HG03575 (cell line): ENCODE data around the gene TRIM73.
"Not testable (repeated sequence)": the region's sequence is repeated elsewhere in the genome, so short reads cannot be mapped to it uniquely, and the experiment has no call there.

Source experiments
- ATAC-seq: cut with Tn5 transposase; IDR thresholded peaks from one replicate; pipeline ENCODE4 v1.9.1; 2021; ENCODE audit not compliant: unreplicated experiment, insufficient number of reproducible peaks, low FRiP score; ENCODE audit errors: extremely low read depth

The TRIM73 gene

GRCh38 chr7:75414708-75415427 lies 19.4 kb downstream of the TRIM73 start:
- not testable (repeated sequence) for ATAC-seq

GRCh38 chr7:75415428-75415817 lies 20.0 kb downstream of the TRIM73 start:
- ATAC-seq, result not testable (repeated sequence)

GRCh38 chr7:75415829-75416373 lies 20.5 kb downstream of the TRIM73 start:
- not testable (repeated sequence) for ATAC-seq

- ATAC-seq, result not testable (repeated sequence)
Observed at GRCh38 chr7:75416787-75417186, 21.4 kb downstream of the TRIM73 start.

GRCh38 chr7:75418292-75418858 lies 22.9 kb downstream of the TRIM73 start:
- ATAC-seq, result not testable (repeated sequence)

- ATAC-seq, result not testable (repeated sequence)
Observed at GRCh38 chr7:75419210-75419609, 23.8 kb downstream of the TRIM73 start.

GRCh38 chr7:75419693-75420092 lies 24.3 kb downstream of the TRIM73 start:
- not testable (repeated sequence) for ATAC-seq

- not testable (repeated sequence) for ATAC-seq
Observed at GRCh38 chr7:75420152-75420551, 24.7 kb downstream of the TRIM73 start.

- not testable (repeated sequence) for ATAC-seq
Observed at GRCh38 chr7:75421798-75422710, 26.6 kb downstream of the TRIM73 start.

- ATAC-seq, result not testable (repeated sequence)
Observed at GRCh38 chr7:75423481-75423880, 28.1 kb downstream of the TRIM73 start.

GRCh38 chr7:75439000-75439399 lies 43.6 kb downstream of the TRIM73 start:
- not testable (repeated sequence) for ATAC-seq

GRCh38 chr7:75442101-75442464 lies 46.7 kb downstream of the TRIM73 start:
- ATAC-seq, result not testable (repeated sequence)

- peak; percentile 54 for ATAC-seq
Observed at GRCh38 chr7:75442465-75443111, 47.2 kb downstream of the TRIM73 start.

GRCh38 chr7:75449946-75450345 lies 54.5 kb downstream of the TRIM73 start:
- not testable (repeated sequence) for ATAC-seq

- not testable (repeated sequence) for ATAC-seq
Observed at GRCh38 chr7:75452494-75452955, 57.1 kb downstream of the TRIM73 start.
